Measurements from ENCODE around the gene ZFP30.

Gene ZFP30

DNA sequence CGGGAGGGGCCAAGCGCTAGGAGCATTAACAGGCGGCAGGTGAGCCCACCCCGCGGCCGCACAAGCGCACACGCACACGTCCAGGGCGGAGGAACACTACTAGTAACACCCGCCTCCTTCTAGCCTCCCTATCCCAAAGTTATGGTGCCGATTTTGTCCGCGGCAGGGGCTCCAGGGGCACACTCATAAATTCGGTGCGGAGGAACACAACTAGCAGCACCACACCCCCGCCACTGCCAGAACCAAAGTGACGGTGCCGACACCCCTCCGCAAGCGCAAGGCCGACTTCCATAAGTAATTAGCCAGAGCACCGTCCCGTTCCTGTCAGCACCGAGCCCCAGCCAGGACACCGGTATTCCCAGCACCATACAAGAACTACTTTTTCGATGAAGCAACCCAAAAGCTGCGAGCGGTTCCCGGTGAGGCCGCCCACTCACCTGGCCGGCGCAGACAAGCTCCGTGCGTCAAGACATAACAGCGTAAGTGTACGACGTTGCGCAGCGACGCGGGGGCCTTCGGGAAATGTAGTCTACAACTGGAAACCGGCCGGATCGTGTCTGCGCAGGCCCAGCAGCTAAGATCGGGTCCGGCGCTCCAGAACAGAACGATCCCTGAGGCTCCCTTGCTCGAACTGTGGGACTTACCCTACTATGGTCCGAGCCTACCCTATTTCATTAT, 60.8 kb downstream of the ZFP30 start, which contains the start of the genes ZNF540 and ZNF571:
ZNF540 (plus strand) TSS at position 573 of the 678 bp plus-strand sequence. CDS start 3,572 bp downstream, outside the sequence.
ZNF571 (minus strand) TSS at position 489 of the 678 bp plus-strand sequence. CDS start 8,116 bp downstream, outside the sequence.
- peak within 1 kb of the TSS; percentile 98 for H3K27ac Mint-ChIP-seq
- H3K9me3 Mint-ChIP-seq, result peaks cover 19% of the 10 kb centered on the region
- H3K36me3 Mint-ChIP-seq, result peaks cover 34% of the 10 kb centered on the region
- peaks cover 34% of the 10 kb centered on the region for H3K4me1 Mint-ChIP-seq
- H3K27me3 Mint-ChIP-seq, result no peaks in the 10 kb centered on the region
- H3K4me3 Mint-ChIP-seq, result peak within 1 kb of the TSS; percentile 96

DNA sequence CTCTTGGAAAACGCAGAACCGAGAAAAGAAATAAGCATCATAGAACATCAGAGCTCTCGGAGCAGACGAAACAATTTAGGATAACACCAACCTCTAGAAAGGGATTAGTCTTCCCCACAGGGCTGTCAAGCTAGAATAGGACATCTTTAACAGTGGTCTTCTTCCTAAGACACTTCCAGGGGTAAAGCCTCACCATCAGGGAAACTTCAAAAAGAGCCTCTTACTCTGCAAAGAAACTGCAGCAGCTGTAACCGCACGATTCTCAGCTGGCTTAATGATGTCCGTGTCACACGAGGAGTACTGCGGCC, 61.3 kb downstream of the ZFP30 start:
- peaks cover 23% of the 10 kb centered on the region for H3K9me3 Mint-ChIP-seq
- peaks cover 34% of the 10 kb centered on the region for H3K4me1 Mint-ChIP-seq
- H3K36me3 Mint-ChIP-seq, result peaks cover 34% of the 10 kb centered on the region
- H3K27me3 Mint-ChIP-seq, result no peaks in the 10 kb centered on the region
- H3K27ac Mint-ChIP-seq, result peak overlapping the region; percentile 98
- H3K4me3 Mint-ChIP-seq, result peak overlapping the region; percentile 96

DNA sequence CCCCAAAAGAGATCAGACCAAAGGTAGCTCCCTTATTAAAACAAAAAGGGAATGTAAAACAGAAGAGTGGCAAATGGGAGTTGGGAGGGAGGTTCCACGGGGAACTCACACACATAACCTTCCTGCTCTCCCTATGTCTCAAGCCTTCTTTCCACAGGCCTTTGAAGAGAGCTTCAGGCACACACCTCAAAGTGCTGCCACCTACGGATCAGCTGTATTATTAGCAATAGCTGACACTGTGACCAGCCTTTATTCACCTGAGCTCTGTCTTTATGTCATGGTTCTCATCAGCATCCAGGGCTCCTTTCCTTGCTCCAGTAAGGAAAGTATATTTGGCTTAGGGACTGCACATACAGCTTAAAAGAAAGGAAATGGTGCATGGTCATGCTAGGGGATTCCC, 71.9 kb downstream of the ZFP30 start:
- H3K4me3 Mint-ChIP-seq, result no peak overlapping the region
- H3K27ac Mint-ChIP-seq, result no peak overlapping the region
- H3K27me3 Mint-ChIP-seq, result no peaks in the 10 kb centered on the region
- H3K4me1 Mint-ChIP-seq, result peaks cover 4% of the 10 kb centered on the region
- peaks cover 27% of the 10 kb centered on the region for H3K9me3 Mint-ChIP-seq
- H3K36me3 Mint-ChIP-seq, result peaks cover 59% of the 10 kb centered on the region

DNA sequence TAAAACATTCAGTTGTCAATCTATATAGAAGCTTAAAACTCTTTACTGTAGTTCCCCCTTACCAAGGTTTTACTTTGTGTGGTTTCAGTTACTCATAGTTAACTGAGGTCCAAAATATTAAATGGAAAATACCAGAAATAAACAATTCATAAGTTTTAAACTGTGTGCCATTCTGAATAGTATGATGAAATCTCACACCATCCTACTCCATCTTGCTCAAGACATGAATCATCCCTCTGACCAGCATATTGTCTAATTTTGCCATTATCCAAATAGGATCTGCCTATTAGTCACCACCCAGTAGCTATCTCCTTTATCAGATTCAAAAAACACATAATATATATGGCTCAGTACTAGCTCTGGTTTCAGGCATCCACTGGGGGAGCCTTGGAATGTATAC, 83.1 kb downstream of the ZFP30 start:
- Mint-ChIP-seq H3K27me3 (no peaks in the 10 kb centered on the region), H3K9me3 (peaks cover 45% of the 10 kb centered on the region), H3K4me3 (no peak overlapping the region), H3K4me1 (no peaks in the 10 kb centered on the region), H3K36me3 (peaks cover 62% of the 10 kb centered on the region), H3K27ac (no peak overlapping the region)

DNA sequence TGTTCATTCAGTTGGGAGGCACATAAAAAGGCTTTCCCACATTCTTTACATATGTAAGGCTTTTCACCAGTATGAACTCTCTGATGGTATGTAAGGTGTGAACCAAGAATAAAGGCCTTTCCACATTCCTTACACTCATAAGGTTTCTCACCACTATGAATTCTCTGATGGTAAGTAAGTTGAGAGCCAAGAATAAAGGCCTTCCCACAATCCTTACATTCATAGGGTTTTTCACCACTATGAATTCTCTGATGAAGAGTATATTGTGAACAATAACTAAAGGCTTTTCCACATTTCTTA, 89.9 kb downstream of the ZFP30 start:
- Mint-ChIP-seq H3K4me3 (no peak overlapping the region), H3K9me3 (peaks cover 39% of the 10 kb centered on the region), H3K36me3 (peaks cover 69% of the 10 kb centered on the region), H3K27me3 (no peaks in the 10 kb centered on the region), H3K27ac (no peak overlapping the region), H3K4me1 (no peaks in the 10 kb centered on the region)

DNA sequence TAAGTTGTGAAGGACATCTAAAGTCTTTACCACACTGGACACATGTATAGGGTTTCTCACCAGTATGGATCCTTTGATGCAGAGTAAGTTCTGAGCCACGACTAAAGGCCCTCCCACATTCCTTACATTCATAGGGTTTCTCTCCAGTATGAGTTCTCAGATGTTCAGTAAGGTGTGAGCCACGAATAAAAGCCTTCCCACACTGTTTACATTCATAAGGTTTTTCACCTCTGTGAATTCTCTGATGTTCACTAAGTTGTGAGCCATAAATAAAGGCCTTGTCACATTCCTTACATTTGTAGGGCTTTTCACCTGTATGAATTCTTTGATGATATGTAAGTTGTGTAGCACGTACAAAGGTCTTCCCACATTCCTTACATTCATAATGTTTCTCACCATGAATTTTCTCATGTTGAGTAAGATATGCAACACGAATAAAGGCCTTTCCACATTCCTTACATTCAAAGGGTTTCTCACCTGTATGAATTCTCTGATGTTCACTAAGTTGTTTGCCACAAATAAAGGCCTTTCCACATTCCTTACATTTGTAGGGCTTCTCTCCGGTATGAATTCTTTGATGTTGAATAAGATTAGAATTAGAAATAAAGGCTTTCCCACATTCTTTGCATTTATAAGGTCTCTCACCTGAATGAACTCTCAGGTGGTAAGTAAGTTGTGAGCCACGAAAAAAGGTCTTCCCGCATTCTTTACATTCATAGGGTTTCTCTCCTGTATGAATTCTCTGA, 90.5 kb downstream of the ZFP30 start:
- no peaks in the 10 kb centered on the region for H3K27me3 Mint-ChIP-seq
- H3K9me3 Mint-ChIP-seq, result peaks cover 34% of the 10 kb centered on the region
- no peaks in the 10 kb centered on the region for H3K4me1 Mint-ChIP-seq
- no peak overlapping the region for H3K27ac Mint-ChIP-seq
- H3K4me3 Mint-ChIP-seq, result no peak overlapping the region
- peaks cover 64% of the 10 kb centered on the region for H3K36me3 Mint-ChIP-seq
